HAP-1 (cell line): ENCODE data around the gene POLG.
A peak's percentile ranks its signal among the peaks of the same experiment; 100 is the strongest.

ENCODE experiments used
- DNase-seq, 2 experiments: peaks; one replicate each; pipeline ENCODE4 v3.0.0-alpha.2; 2016 to 2020; ENCODE audit warnings: low spot score in 2 of 2
- H3K27me3 ChIP-seq: fragments of 250-450 bp; sonication (Bioruptor Pico); 2 replicates; pipeline ENCODE4 v1.5.1; 2020; ENCODE audit warnings: low read depth, mild to moderate bottlenecking, moderate library complexity
- H3K36me3 ChIP-seq: fragments of 250-450 bp; sonication (Bioruptor Pico); replicated peaks from 2 replicates; pipeline ENCODE4 v1.5.1; 2020; ENCODE audit warnings: mild to moderate bottlenecking
- H3K4me1 ChIP-seq: fragments of 250-450 bp; sonication (Bioruptor Pico); 2 replicates; pipeline ENCODE4 v1.5.1; 2020; ENCODE audit warnings: mild to moderate bottlenecking
- H3K4me3 ChIP-seq: fragments of 250-450 bp; sonication (Bioruptor Pico); 2 replicates; pipeline ENCODE4 v1.5.1; 2020; ENCODE audit warnings: mild to moderate bottlenecking, moderate library complexity
- H3K9me3 ChIP-seq: fragments of 250-450 bp; sonication (Bioruptor Pico); 2 replicates; pipeline ENCODE4 v1.5.1; 2020; ENCODE audit warnings: mild to moderate bottlenecking, moderate library complexity
- in situ Hi-C: fragments of 300-500 bp; cut with MboI; formaldehyde crosslinking; loops from 3 replicates; pipeline ENCODE4 v1.14.3; 2020; ENCODE audit warnings: low sequenced_read_pairs, inconsistent platforms, mixed read lengths

POLG gene

GRCh38 chr15:89375093-89376005 lies 40.7 kb upstream of the POLG start:
- DNase-seq = no peak
- H3K36me3 ChIP-seq = no peaks in the 10 kb centered on the region
- no peak overlapping the region for H3K4me3 ChIP-seq
- no peaks in the 10 kb centered on the region for H3K9me3 ChIP-seq
- no peaks in the 10 kb centered on the region for H3K27me3 ChIP-seq
- in situ Hi-C loops = no loop called here
- peaks cover 21% of the 10 kb centered on the region for H3K4me1 ChIP-seq

DNA sequence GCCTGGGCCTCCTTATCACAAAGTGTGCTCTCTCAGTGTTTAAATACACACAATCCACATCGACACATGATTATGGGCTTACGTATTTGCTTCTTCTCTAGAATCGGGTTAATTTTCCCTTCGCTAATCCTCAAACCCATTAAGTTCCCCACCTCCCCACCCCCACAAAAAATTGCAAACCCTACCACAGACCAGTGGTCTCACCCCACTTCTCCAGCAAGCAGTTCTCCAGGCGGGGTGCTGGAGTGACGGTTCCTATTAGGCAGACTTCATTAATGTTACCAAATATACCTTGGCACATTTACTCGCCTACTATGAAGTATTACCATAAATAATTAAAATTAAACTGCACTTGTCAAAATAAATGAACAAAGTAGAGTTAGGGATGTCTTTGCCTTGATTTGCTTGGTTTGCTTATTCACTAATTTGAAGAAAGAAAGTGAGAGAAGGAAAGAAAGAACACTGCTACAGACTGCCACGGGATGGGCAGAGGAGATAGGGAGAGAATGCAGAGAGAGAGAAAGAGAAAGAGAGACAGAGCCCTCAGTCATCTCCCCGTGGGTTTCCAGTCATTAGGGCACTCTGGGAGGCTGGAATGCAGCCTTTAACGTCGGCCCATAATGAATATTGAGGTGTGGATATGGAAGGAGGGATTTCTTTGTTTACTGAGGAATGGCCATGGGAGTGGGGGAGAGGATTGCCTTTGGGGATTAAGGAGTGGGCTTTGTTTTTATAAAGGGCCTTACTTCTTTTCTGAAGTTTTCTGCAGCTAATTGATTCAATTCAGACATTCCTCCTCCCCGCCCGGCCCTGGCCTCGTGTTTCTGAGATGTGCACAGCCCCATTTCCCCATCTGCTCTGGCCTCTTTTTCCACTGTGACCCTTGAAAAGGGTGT lies 39.7 kb upstream of the POLG start:
- H3K9me3 ChIP-seq = no peaks in the 10 kb centered on the region
- H3K4me1 ChIP-seq = peaks cover 21% of the 10 kb centered on the region
- H3K36me3 ChIP-seq = no peaks in the 10 kb centered on the region
- in situ Hi-C loops = no loop called here
- no peak overlapping the region for H3K4me3 ChIP-seq
- peak; percentile 67 to 70 for DNase-seq
- no peaks in the 10 kb centered on the region; the same call in 1 of the 2 replicates for H3K27me3 ChIP-seq

- in situ Hi-C loops = no loop called here
- no peak overlapping the region for H3K4me3 ChIP-seq
- H3K9me3 ChIP-seq = no peaks in the 10 kb centered on the region
- no peaks in the 10 kb centered on the region for H3K36me3 ChIP-seq
- no peak for DNase-seq
- H3K27me3 ChIP-seq = peaks cover 14% of the 10 kb centered on the region
- H3K4me1 ChIP-seq = peaks cover 25% of the 10 kb centered on the region
These were observed 37.7 kb upstream of the POLG start for GRCh38 chr15:89372069-89372935.

DNA sequence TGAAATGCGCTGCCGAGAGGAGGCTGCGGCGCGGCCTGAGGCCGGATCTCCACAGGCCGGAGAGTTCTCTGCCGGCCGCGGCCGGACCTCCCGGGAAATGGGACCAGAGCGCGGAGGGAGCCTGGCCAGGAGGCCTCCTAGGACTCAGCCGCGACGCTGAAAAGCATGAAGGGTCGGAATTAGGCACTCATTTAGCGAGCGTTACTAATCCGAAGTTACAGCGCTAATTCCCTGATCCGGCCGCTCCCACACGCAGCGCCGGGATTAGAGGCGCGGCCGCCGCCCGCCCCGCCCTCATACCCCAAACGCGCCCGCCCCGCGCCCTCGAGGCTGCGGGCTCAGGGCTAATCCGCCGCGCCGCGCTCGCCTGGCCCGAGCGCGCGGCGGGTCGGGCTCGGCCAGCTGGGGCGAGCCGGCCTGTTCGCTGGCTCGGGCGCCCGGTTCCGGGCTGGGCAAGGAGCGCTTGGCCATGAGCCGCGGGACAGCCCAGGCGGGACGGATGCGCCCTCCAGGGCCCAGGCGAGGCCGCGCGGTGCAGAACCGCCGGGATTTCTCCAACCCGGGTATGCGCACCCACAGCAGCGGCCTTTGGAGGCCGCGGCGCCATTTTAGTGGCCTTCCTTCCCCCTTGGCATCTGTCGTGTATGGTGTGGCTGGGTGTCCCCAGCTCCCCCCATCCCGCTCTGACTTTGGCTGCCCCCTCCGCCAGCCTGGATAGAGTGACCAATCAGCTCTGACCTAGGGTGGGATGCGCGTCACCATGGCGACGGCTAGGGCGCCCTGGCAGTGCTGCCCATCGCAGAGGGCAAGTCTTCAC lies 36.8 kb upstream of the POLG start:
- peak; percentile 53 to 79 for DNase-seq
- Histone ChIP-seq H3K4me1 (peaks cover 28% of the 10 kb centered on the region), H3K27me3 (peaks cover 23% of the 10 kb centered on the region), H3K4me3 (peak overlapping the region; percentile 16), H3K9me3 (no peaks in the 10 kb centered on the region), H3K36me3 (no peaks in the 10 kb centered on the region)
- in situ Hi-C loops = no loop called here

DNA sequence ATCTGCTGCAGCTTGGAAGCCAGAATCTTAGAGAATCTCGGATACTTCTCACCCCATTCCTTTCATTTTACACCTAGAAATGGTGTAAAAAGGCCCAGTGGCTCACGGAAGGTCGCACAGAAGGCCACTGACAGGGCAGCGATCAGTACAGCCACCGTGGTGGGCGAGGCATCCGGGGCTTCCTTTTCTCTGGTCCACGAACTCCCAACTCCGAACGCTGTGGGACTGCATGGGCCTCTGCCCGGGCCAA lies 36.3 kb upstream of the POLG start:
- H3K4me1 ChIP-seq = peaks cover 28% of the 10 kb centered on the region

DNA sequence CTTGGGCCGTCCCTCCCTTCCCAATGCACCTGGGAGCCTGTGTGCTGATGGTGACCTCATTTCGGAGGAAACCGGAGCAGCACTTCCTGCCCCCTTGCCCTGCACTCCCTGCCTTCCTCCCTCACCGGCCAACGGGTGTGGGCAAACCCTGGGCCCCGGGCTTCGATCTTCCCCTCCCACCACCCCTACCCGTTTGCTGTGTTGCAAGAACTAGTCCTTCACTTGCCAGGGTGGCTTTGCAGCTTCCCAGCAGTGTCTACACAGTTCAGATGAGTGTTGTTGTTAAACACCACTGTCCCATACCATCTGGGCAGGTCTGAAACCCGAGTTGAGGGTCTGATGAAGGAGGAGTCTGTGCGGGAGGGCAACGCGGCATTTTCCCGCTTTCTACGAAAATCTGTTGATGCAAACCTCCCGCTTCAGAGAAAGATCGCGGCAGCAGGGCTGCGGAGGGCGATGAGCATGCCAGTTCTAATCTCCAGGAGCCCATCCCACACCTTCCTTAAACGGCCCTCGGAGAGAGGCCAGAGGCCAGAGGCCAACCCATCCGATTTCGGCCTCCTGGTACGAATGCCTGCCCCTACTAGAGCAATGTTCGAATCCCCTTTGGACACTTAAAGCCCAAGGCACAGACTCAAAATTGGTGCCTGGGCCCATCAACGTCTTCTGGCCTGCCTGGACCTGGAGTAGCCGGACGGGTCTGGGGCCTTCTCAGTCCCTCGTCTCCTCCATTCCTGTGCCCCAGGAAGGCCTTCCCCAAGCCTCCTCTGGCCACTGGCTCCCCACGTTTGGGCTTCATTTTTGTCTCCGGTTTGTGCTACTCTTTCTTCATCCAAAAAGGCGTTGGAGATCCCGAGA lies 35.7 kb upstream of the POLG start:
- Histone ChIP-seq H3K9me3 (no peaks in the 10 kb centered on the region), H3K4me3 (no peak overlapping the region), H3K27me3 (peaks cover 29% of the 10 kb centered on the region), H3K36me3 (no peaks in the 10 kb centered on the region), H3K4me1 (peaks cover 28% of the 10 kb centered on the region)
- no peak for DNase-seq
- in situ Hi-C loops = no loop called here

More for the DNA sequence above, 36.3 kb upstream of the POLG start:
- H3K9me3 ChIP-seq = no peaks in the 10 kb centered on the region
- peaks cover 28% of the 10 kb centered on the region for H3K27me3 ChIP-seq
- in situ Hi-C loops = no loop called here
- no peaks in the 10 kb centered on the region for H3K36me3 ChIP-seq
- peak overlapping the region; percentile 16 for H3K4me3 ChIP-seq
- DNase-seq = no peak

DNA sequence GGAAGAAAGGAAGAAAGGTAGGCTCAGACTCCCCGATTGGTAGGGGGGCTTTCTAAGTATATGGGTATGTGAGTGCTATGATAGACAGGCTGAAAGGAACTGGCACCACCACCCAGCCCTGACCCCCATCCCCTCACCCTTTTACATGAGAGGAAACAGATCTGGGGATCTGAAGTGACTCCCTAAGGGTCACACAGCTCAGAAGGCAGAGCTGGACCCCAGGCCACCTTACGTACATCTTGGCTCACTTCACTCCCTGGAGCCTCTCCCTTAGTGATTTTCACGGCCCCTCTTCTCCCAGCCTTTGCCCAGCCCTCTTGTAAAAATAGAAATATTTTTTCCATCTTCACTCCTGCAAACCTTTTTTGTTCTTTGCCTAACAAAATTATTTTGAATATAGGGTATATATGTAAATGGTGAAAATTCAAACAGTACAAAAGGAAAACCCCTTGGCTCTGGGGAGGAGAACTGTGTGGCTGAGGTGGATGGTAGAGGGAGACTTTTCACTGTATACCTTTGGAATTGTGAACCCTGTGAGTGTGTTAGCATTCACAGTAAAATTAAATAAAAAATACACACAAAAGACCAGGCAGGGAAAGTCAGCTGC lies 34.8 kb upstream of the POLG start:
- peaks cover 38% of the 10 kb centered on the region for H3K27me3 ChIP-seq
- no peaks in the 10 kb centered on the region for H3K36me3 ChIP-seq
- in situ Hi-C loops = no loop called here
- DNase-seq = no peak
- H3K4me1 ChIP-seq = peaks cover 20% of the 10 kb centered on the region
- no peak overlapping the region for H3K4me3 ChIP-seq
- H3K9me3 ChIP-seq = no peaks in the 10 kb centered on the region

GRCh38 chr15:89368566-89369223 lies 34.1 kb upstream of the POLG start:
- DNase-seq = no peak
- in situ Hi-C loops = no loop called here
- no peaks in the 10 kb centered on the region for H3K9me3 ChIP-seq
- no peaks in the 10 kb centered on the region for H3K36me3 ChIP-seq
- H3K27me3 ChIP-seq = peaks cover 45% of the 10 kb centered on the region
- no peak overlapping the region for H3K4me3 ChIP-seq
- peaks cover 13% of the 10 kb centered on the region for H3K4me1 ChIP-seq

DNA sequence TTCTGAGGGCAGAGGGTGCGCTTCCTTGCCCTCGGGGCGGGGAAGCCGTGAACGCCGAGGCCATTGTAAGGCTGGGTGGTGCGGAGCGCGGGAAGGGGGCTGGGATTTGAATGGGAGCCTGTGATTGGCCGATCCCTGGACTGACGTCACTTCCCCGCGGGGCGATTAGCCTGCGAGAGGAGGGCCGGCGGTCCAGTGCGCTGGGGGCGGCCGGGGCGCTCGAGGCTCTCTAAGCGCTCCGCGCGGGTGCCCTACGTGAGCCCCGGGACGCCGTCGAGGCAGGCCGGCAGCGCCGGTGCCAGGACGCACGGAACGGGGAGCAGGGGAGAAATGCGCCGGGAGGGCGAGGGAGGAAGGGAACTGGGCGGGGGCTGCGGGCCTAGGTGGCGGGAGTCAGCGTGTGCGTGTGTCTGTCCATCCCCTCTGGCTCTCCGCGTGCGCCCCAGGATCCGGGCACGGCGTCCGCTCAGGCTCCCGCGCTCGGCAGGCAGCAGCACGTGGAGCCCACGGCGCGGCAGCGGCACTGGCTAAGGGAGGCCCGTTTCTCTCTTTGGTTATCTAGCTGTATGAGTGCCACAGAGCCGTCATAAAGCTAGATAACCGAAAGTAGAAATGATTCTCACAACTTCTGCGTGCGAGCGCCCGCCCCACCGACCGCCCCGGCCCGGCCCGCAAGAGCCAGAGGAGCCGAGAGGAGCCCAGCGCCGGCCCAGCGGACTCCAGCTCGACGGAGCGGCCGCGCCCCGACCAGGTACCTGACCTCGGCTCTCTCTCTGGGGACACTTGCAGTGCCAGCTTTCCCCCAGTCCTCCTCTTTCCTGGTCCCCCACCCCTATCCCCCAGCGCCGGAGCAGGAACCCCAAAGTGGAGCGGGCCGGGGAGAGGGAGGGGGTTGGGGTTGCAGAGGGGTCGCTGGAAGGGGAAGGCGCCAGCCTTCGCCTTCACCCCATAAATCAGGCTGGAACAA lies 33.1 kb upstream of the POLG start:
- H3K4me3 ChIP-seq = peak overlapping the region; percentile 15
- H3K4me1 ChIP-seq = peaks cover 7% of the 10 kb centered on the region
- peak; percentile 19 to 84 for DNase-seq
- H3K36me3 ChIP-seq = no peaks in the 10 kb centered on the region
- H3K27me3 ChIP-seq = peaks cover 54% of the 10 kb centered on the region
- in situ Hi-C loops = no loop called here
- H3K9me3 ChIP-seq = no peaks in the 10 kb centered on the region

- H3K27me3 ChIP-seq = peaks cover 64% of the 10 kb centered on the region
- in situ Hi-C loops = no loop called here
These were observed 32.2 kb upstream of the POLG start for GRCh38 chr15:89366656-89367393.

More at GRCh38 chr15:89366656-89367393, 32.2 kb upstream of the POLG start:
- H3K9me3 ChIP-seq = no peaks in the 10 kb centered on the region
- peaks cover 7% of the 10 kb centered on the region for H3K4me1 ChIP-seq
- no peaks in the 10 kb centered on the region for H3K36me3 ChIP-seq
- H3K4me3 ChIP-seq = no peak overlapping the region
- DNase-seq = no peak
